ENCODE measurements around the gene ZNF385C. TPM values are rescaled to one million over a fixed set of nuclear protein-coding genes. Genes with fewer than 3 reads are reported as not detected.
A peak's percentile ranks its signal among the peaks of the same experiment; 100 is the strongest.

Gene ZNF385C
- total RNA-seq, 1 experiment from 2014 or later: 3.7 TPM

DNA sequence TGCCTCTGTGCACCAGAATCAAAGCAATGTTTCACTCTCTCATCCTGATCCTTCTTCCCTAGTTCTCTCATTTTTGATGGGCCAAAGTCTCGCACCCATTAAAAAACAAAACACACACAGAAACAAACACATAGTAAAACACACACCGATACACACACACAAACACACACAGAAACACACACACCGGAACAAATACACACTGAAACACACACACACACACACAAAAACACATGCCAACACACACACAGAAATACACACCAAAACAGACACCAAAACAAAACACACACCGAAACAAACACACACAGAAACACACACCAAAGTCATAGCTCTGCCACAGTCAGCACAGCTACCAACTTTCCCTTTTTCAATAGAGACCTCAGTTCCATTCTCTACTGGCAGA is 33.0 kb upstream of the ZNF385C start:
- Mint-ChIP-seq H3K4me3 (no peak overlapping the region), H3K9me3 (no peaks in the 10 kb centered on the region), H3K27me3 (ENCODE audit: low read depth) (no peaks in the 10 kb centered on the region), H3K4me1 (peaks cover 31% of the 10 kb centered on the region), H3K27ac (peak overlapping the region; percentile 85), H3K36me3 (peaks cover 31% of the 10 kb centered on the region)
- CTCF ChIA-PET: interaction anchor here (0.5 to 2.6 kb wide), 14 partner anchors 8 to 396 kb away, joined by 3 to 16 read pairs (median 4); partner anchors contain the start of genes HSPB9 and KAT2A
- POLR2A ChIA-PET: no interaction called here
- ATAC-seq: no peak
- no peak for DNase-seq (ENCODE audit: low spot score)
- TF ChIP-seq CREM (CRISPR knock-in tag; IDR thresholded peaks at IDR 0.05) (no peak), HMGA2 (CRISPR knock-in tag; IDR thresholded peaks at IDR 0.05) (no peak)
- TF ChIP-seq, protein P1, sequence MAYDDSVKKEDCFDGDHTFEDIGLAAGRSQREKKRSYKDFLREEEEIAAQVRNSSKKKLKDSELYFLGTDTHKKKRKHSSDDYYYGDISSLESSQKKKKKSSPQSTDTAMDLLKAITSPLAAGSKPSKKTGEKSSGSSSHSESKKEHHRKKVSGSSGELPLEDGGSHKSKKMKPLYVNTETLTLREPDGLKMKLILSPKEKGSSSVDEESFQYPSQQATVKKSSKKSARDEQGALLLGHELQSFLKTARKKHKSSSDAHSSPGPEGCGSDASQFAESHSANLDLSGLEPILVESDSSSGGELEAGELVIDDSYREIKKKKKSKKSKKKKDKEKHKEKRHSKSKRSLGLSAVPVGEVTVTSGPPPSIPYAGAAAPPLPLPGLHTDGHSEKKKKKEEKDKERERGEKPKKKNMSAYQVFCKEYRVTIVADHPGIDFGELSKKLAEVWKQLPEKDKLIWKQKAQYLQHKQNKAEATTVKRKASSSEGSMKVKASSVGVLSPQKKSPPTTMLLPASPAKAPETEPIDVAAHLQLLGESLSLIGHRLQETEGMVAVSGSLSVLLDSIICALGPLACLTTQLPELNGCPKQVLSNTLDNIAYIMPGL (CRISPR knock-in tag; IDR thresholded peaks at IDR 0.05): no peak
- TF ChIP-seq, protein P2, sequence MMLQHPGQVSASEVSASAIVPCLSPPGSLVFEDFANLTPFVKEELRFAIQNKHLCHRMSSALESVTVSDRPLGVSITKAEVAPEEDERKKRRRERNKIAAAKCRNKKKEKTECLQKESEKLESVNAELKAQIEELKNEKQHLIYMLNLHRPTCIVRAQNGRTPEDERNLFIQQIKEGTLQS (CRISPR knock-in tag; conservative IDR thresholded peaks at IDR 0.05): no peak

DNA sequence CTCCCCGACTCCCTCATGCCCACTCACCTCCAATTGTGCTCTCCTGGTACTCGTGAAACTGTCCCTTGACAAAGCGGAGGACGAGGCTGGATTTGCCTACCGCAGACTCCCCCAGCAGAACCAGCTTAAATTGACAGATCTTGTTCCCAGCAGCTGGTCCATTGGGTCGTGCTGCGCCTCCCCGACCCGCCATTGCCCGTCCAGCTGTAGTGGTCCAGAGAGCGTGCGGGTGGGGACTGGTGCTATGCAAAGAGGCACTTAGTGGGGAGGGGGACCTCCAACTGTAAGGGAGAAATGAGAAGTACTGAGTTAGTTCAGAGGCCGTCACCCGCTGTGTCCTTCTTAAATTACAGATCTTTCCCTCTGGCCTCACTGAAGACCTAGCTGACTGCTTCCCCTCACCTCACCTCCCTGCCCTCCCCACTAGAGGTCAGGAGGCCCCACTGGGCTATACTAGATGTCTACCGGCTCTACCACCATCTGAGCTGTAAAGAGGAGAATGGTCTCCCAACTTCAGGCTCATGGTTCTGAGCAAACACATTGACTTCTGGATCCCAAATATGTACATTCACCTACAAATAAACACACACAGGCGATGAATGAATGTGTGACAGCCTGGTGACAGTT is 32.1 kb upstream of the ZNF385C start:
- Mint-ChIP-seq H3K4me1 (peaks cover 23% of the 10 kb centered on the region), H3K36me3 (peaks cover 38% of the 10 kb centered on the region), H3K4me3 (no peak overlapping the region), H3K27me3 (ENCODE audit: low read depth) (no peaks in the 10 kb centered on the region), H3K9me3 (no peaks in the 10 kb centered on the region), H3K27ac (peak overlapping the region; percentile 71)
- ChIA-PET CTCF (interaction anchor here (0.5 to 2.6 kb wide), 17 partner anchors 8 to 397 kb away, joined by 3 to 16 read pairs (median 4); partner anchors contain the start of genes DHX58, GHDC, HSPB9 and KAT2A), POLR2A (no interaction called here)
- ATAC-seq (peak; percentile 70), DNase-seq (ENCODE audit: low spot score) (no peak)
- TF ChIP-seq TEAD4 (CRISPR knock-in tag; IDR thresholded peaks at IDR 0.05) (no peak), ZNF219 (CRISPR knock-in tag; IDR thresholded peaks at IDR 0.05; ENCODE audit: borderline replicate concordance) (no peak), RELA (CRISPR knock-in tag; IDR thresholded peaks at IDR 0.05; ENCODE audit: borderline replicate concordance) (no peak), SOX15 (CRISPR knock-in tag; IDR thresholded peaks at IDR 0.05) (no peak), SP1 (CRISPR knock-in tag; conservative IDR thresholded peaks at IDR 0.05) (no peak), ESRRA (CRISPR knock-in tag; IDR thresholded peaks at IDR 0.05; ENCODE audit: borderline replicate concordance) (no peak), NFATC4 (CRISPR knock-in tag; IDR thresholded peaks at IDR 0.05) (no peak), FOXP1 (CRISPR knock-in tag; IDR thresholded peaks at IDR 0.05; ENCODE audit: borderline replicate concordance) (no peak), TEAD1 (CRISPR knock-in tag; IDR thresholded peaks at IDR 0.05) (no peak), NR1H2 (CRISPR knock-in tag; IDR thresholded peaks at IDR 0.05) (no peak)
- TF ChIP-seq, protein P3, sequence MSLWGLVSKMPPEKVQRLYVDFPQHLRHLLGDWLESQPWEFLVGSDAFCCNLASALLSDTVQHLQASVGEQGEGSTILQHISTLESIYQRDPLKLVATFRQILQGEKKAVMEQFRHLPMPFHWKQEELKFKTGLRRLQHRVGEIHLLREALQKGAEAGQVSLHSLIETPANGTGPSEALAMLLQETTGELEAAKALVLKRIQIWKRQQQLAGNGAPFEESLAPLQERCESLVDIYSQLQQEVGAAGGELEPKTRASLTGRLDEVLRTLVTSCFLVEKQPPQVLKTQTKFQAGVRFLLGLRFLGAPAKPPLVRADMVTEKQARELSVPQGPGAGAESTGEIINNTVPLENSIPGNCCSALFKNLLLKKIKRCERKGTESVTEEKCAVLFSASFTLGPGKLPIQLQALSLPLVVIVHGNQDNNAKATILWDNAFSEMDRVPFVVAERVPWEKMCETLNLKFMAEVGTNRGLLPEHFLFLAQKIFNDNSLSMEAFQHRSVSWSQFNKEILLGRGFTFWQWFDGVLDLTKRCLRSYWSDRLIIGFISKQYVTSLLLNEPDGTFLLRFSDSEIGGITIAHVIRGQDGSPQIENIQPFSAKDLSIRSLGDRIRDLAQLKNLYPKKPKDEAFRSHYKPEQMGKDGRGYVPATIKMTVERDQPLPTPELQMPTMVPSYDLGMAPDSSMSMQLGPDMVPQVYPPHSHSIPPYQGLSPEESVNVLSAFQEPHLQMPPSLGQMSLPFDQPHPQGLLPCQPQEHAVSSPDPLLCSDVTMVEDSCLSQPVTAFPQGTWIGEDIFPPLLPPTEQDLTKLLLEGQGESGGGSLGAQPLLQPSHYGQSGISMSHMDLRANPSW (CRISPR knock-in tag; conservative IDR thresholded peaks at IDR 0.05; ENCODE audit: low read depth): no peak
- TF ChIP-seq, protein P4, sequence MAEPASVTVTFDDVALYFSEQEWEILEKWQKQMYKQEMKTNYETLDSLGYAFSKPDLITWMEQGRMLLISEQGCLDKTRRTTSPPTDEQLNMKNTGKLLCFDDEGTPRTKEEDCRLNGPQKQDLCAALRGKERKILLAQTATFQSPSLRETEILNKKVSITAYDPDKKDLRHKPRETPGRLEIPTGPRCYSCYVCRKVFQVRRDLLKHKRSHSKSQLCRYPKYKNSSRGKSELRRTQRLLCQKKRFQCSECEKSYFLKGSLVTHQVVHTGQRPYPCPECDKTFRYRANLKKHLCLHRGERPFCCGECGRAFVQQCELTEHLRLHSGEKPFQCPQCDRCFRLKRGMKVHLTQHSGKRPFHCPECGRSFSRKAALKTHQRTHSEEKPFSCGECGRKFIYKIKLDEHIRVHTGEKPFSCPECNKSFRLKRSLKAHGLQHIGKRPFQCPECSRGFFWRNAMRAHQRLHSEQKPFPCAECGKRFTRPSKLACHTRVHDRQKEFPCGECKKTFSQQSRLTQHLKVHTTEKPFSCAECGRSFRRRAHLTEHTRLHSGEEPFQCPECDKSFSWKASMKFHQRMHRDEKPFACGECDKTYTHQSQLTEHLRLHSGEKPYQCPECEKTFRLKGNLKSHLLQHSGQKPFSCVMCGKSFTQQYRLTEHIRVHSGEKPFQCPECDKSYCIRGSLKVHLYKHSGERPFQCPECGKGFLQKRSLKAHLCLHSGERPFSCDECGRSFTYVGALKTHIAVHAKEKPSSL (CRISPR knock-in tag; conservative IDR thresholded peaks at IDR 0.05): no peak
- TF ChIP-seq, protein P5, sequence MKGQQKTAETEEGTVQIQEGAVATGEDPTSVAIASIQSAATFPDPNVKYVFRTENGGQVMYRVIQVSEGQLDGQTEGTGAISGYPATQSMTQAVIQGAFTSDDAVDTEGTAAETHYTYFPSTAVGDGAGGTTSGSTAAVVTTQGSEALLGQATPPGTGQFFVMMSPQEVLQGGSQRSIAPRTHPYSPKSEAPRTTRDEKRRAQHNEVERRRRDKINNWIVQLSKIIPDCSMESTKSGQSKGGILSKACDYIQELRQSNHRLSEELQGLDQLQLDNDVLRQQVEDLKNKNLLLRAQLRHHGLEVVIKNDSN (CRISPR knock-in tag; IDR thresholded peaks at IDR 0.05): no peak
- TF ChIP-seq, protein P6, sequence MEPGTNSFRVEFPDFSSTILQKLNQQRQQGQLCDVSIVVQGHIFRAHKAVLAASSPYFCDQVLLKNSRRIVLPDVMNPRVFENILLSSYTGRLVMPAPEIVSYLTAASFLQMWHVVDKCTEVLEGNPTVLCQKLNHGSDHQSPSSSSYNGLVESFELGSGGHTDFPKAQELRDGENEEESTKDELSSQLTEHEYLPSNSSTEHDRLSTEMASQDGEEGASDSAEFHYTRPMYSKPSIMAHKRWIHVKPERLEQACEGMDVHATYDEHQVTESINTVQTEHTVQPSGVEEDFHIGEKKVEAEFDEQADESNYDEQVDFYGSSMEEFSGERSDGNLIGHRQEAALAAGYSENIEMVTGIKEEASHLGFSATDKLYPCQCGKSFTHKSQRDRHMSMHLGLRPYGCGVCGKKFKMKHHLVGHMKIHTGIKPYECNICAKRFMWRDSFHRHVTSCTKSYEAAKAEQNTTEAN (CRISPR knock-in tag; IDR thresholded peaks at IDR 0.05): no peak
- TF ChIP-seq, protein P7, sequence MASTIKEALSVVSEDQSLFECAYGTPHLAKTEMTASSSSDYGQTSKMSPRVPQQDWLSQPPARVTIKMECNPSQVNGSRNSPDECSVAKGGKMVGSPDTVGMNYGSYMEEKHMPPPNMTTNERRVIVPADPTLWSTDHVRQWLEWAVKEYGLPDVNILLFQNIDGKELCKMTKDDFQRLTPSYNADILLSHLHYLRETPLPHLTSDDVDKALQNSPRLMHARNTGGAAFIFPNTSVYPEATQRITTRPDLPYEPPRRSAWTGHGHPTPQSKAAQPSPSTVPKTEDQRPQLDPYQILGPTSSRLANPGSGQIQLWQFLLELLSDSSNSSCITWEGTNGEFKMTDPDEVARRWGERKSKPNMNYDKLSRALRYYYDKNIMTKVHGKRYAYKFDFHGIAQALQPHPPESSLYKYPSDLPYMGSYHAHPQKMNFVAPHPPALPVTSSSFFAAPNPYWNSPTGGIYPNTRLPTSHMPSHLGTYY (CRISPR knock-in tag; IDR thresholded peaks at IDR 0.05): no peak
- TF ChIP-seq, protein P8, sequence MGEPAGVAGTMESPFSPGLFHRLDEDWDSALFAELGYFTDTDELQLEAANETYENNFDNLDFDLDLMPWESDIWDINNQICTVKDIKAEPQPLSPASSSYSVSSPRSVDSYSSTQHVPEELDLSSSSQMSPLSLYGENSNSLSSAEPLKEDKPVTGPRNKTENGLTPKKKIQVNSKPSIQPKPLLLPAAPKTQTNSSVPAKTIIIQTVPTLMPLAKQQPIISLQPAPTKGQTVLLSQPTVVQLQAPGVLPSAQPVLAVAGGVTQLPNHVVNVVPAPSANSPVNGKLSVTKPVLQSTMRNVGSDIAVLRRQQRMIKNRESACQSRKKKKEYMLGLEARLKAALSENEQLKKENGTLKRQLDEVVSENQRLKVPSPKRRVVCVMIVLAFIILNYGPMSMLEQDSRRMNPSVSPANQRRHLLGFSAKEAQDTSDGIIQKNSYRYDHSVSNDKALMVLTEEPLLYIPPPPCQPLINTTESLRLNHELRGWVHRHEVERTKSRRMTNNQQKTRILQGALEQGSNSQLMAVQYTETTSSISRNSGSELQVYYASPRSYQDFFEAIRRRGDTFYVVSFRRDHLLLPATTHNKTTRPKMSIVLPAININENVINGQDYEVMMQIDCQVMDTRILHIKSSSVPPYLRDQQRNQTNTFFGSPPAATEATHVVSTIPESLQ (CRISPR knock-in tag; IDR thresholded peaks at IDR 0.05): no peak
- TF ChIP-seq, protein P9, sequence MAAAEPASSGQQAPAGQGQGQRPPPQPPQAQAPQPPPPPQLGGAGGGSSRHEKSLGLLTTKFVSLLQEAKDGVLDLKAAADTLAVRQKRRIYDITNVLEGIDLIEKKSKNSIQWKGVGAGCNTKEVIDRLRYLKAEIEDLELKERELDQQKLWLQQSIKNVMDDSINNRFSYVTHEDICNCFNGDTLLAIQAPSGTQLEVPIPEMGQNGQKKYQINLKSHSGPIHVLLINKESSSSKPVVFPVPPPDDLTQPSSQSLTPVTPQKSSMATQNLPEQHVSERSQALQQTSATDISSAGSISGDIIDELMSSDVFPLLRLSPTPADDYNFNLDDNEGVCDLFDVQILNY (CRISPR knock-in tag; IDR thresholded peaks at IDR 0.05): no peak
